ENCODE measurements around the gene ALG1L2.
"Not testable (repeated sequence)": the region's sequence is repeated elsewhere in the genome, so short reads cannot be mapped to it uniquely, and the experiment has no call there.

The ALG1L2 gene

GRCh38 chr3:130111185-130111864, 29.7 kb downstream of the ALG1L2 start:
- DNase-seq (ENCODE audit: insufficient read length, low spot score), result peak; percentile 62
- FAIRE-seq, result no peak
- TF ChIP-seq, protein P1, sequence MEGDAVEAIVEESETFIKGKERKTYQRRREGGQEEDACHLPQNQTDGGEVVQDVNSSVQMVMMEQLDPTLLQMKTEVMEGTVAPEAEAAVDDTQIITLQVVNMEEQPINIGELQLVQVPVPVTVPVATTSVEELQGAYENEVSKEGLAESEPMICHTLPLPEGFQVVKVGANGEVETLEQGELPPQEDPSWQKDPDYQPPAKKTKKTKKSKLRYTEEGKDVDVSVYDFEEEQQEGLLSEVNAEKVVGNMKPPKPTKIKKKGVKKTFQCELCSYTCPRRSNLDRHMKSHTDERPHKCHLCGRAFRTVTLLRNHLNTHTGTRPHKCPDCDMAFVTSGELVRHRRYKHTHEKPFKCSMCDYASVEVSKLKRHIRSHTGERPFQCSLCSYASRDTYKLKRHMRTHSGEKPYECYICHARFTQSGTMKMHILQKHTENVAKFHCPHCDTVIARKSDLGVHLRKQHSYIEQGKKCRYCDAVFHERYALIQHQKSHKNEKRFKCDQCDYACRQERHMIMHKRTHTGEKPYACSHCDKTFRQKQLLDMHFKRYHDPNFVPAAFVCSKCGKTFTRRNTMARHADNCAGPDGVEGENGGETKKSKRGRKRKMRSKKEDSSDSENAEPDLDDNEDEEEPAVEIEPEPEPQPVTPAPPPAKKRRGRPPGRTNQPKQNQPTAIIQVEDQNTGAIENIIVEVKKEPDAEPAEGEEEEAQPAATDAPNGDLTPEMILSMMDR (IDR thresholded peaks at IDR 0.05; ENCODE audit: insufficient read depth, missing control alignments), result no peak

GRCh38 chr3:130111865-130112747, 30.5 kb downstream of the ALG1L2 start:
- not testable (repeated sequence) for DNase-seq (ENCODE audit: insufficient read length, low spot score); FAIRE-seq

DNA sequence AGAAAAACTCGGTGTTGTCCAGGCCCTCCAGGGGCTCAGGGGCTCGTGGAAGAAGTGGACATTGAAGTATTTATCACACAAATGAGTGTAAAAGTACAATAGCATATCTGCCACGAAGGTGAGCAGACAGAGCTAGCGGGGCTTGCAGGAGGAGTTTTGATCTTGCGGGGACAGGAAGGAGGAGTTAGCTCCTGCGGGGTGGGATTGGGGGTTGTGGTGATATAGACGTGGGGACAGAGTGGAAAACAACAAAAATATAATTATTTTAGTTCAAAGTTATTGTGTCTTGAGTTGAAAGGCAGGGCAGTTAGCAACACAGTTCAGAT, 31.1 kb downstream of the ALG1L2 start:
- FAIRE-seq; DNase-seq (ENCODE audit: insufficient read length, low spot score): not testable (repeated sequence)

DNA sequence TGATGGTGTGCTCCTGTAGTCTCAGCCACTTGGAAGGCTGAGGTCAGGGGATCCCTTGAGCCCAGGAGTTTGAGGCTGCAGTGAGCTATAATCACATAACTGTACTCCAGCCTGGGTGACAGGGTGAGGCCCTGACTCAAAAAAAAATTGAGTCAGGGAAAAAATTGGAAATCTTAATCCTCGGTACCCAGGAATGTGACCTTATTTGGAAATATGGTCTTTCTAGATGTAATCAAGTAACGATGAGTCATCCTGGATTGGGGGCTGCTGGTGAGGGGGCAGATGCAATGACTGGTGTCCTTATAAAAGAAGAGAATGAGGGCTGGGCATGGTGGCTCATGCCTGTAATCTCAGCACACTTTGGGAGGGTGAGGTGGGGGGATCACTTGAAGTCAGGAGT, 33.8 kb downstream of the ALG1L2 start:
- DNase-seq (ENCODE audit: insufficient read length, low spot score); FAIRE-seq: not testable (repeated sequence)

- DNase-seq (ENCODE audit: insufficient read length, low spot score) (no peak), FAIRE-seq (no peak)
- TF ChIP-seq, protein P1 (IDR thresholded peaks at IDR 0.05; ENCODE audit: insufficient read depth, missing control alignments), result no peak
Observed at GRCh38 chr3:130117933-130118332, 36.3 kb downstream of the ALG1L2 start.

DNA sequence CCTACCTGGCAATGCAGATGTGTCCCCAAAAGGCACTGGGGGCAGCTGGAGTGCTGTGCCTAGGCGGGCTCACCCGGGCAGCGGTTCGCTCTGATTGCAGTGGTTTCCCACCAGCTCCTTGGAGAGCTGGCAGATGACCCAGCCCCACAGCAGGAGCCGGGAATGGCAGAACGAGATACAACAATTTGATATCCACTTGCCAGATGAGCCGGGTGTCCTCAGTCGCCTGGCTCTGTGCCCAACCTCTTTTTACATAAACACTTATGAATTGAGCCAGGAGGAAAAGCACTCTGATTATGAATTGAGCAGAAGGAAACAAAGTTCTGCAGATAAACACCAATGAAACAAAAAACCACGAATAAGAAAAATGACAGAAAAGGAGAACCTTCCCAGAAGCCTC, 38.2 kb downstream of the ALG1L2 start:
- FAIRE-seq, result not testable (repeated sequence)

DNA sequence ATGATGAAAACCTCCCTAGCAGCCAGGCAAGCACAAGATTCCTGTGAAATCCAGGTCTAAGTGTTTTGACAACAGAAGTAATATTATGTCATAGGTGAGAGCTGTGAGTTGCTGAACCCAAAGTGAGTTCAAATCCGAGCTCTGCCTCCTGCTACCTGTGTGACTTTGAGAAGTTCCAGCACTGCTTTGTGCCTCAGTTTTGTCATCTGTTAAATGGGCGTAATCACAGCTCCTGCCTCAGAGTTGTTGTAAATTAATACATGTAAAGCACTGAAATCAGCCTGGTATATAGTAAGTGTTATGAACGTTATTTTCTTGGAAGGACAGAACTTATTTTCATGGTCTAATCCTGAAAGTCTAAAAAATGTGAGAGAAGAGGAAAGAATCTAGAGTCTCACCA, 38.7 kb downstream of the ALG1L2 start:
- FAIRE-seq; DNase-seq (ENCODE audit: insufficient read length, low spot score): not testable (repeated sequence)

More for the DNA sequence above, 38.2 kb downstream of the ALG1L2 start:
- not testable (repeated sequence) for DNase-seq (ENCODE audit: insufficient read length, low spot score)

GRCh38 chr3:130122891-130123775, 41.5 kb downstream of the ALG1L2 start:
- not testable (repeated sequence) for FAIRE-seq; DNase-seq (ENCODE audit: insufficient read length, low spot score)

DNA sequence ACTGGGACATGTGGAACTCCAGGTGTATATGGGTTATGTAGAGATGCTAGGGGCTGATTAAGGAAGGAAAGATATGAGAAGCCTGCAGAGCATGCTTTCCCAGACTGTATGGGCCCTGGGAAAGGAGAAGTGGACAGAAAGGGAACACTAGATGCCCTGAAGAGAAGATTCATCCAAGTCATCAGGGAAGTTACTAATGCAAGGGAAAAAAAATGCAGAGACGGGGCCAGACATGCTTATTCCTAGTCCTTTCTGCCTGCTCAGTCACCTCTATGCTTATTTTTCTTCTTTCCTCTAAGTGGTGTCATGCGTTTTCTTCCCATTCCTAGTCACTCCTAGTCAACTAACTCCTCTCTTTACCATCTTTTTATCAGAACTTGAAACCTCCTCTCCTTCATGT, 43.8 kb downstream of the ALG1L2 start:
- not testable (repeated sequence) for FAIRE-seq; DNase-seq (ENCODE audit: insufficient read length, low spot score)

DNA sequence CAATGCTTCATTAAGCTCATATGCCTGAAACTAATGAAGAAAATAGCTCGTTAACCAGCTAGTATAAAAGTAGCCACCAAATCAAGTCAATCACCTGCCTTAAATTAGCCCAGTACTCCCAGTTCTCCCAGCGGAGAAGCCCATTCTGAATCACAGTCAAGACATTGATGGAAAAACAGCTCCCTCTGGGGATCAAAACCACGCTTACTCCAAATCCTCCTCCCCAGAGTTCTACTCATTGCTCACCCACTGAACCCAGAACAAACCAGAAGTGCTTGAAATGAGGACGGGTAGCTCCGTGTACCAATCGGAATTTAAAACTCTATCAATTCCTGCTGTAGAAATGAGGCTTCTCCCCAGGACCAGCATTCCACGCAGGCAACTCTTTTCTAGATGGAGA, 54.7 kb downstream of the ALG1L2 start:
- not testable (repeated sequence) for DNase-seq (ENCODE audit: insufficient read length, low spot score)

DNA sequence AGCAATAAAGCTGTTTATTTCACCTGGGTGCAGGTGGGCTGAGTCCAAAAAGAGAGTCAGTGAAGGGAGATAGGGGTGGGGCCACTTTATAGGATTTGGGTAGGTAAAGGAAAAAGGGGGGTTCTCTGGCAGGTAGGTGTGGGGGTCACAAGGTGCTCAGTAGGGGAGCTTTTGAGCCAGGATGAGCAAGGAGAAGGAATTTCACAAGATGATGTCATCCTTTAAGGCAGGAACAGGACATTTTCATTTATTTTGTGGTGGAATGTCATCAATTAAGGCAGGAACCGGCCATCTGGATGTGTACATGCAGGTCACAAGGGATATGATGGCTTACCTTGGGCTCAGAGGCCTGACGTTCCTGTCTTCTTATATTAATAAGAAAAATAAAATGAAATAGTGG, 56.1 kb downstream of the ALG1L2 start:
- not testable (repeated sequence) for FAIRE-seq; DNase-seq (ENCODE audit: insufficient read length, low spot score)

More for the DNA sequence above, 54.7 kb downstream of the ALG1L2 start:
- not testable (repeated sequence) for FAIRE-seq

DNA sequence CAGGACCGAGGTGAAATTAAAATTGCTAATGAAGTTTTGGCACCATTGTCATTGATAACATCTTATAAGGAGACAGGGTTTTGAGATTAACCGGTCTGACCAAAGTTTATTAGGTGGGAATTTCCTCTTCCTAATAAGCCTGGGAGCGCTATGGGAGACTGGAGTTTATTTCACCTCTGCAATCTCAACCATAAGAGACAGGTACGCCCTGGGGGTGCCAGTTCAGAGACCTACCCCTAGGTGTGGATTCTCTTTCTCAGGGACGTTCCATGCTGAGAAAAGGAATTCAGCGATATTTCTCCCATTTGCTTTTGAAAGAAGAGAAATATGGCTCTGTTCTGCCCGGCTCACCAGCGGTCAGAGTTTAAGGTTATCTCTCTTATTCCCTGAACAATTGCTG, 57.4 kb downstream of the ALG1L2 start:
- not testable (repeated sequence) for FAIRE-seq; DNase-seq (ENCODE audit: insufficient read length, low spot score)

- FAIRE-seq; DNase-seq (ENCODE audit: insufficient read length, low spot score): not testable (repeated sequence)
Observed at GRCh38 chr3:130140756-130141155, 59.1 kb downstream of the ALG1L2 start.

All from D721Med (cell line).